Keratinocyte (primary cell): Measurements from ENCODE around the gene TTC13.

Experiments
- CTCF ChIP-seq, 3 experiments: IDR thresholded peaks in 1 of 3; conservative IDR thresholded peaks in 1 of 3; optimal IDR thresholded peaks in 1 of 3; 2 replicates in 2 of 3; 3 replicates in 1 of 3; pipeline versions ENCODE3 to v1.5.1; 2011; ENCODE audit warnings: low read length in 3 of 3, mild to moderate bottlenecking in 3 of 3, moderate library complexity in 2 of 3, control low read depth in 1 of 3, inconsistent platforms in 1 of 3; ENCODE audit not compliant: insufficient read depth in 2 of 3; ENCODE audit errors: extremely low read depth in 1 of 3
- EZH2 ChIP-seq: IDR thresholded peaks from one replicate; pipeline ENCODE4 v1.6.1; 2012; ENCODE audit warnings: inconsistent platforms, mild to moderate bottlenecking, low read length, moderate library complexity

GRCh38 chr1:230972855-230973271 is 5.8 kb downstream of the TTC13 start:
- TF ChIP-seq CTCF (optimal IDR thresholded peaks at IDR 0.05 in 1 of 3, IDR thresholded peaks at IDR 0.05 in 1 of 3, conservative IDR thresholded peaks at IDR 0.05 in 1 of 3; ENCODE audit: extremely low read depth in 1 of 3, insufficient read depth in 2 of 3, low read length in 3 of 3) (no peak), EZH2 (no peak)
